IMR-90 (cell line): ENCODE measurements around the gene ADAMTSL1. TPM values are rescaled to one million over a fixed set of nuclear protein-coding genes. Genes with fewer than 3 reads are reported as not detected.

Experiments used
- ATAC-seq: fragments of 200-7000 bp; cut with Tn5 transposase; 2 replicates; pipeline ENCODE4 v1.9.1; 2020; ENCODE audit warnings: low read depth, mild to moderate bottlenecking, moderate library complexity
- BruUV-seq: library from RNA; stranded (reverse); fragments of 400-500 nt; replicated peaks from 2 replicates; lab custom pipeline; 2021; lab: Mats Ljungman, UMichigan
- CTCF ChIA-PET: fragments of 300-600 bp; formaldehyde crosslinking; extraction: SDS; loops from one replicate; lab custom pipeline; 2021; ENCODE audit warnings: antibody characterized with exemption; lab: Yijun Ruan, JAX
- POLR2A ChIA-PET: fragments of 300-600 bp; sonication (Branson Sonifier 250); formaldehyde crosslinking; loops from one replicate; lab custom pipeline; 2022; ENCODE audit warnings: antibody characterized with exemption; ENCODE audit not compliant: unreplicated experiment; lab: Charles Lee
- DNase-seq: peaks from one replicate; pipeline ENCODE4 v3.0.0; 2013
- H2AFZ ChIP-seq: replicated peaks from 2 replicates; pipeline ENCODE3; 2013; ENCODE audit warnings: low read length, mild to moderate bottlenecking; ENCODE audit not compliant: poor library complexity
- H2AK5ac ChIP-seq: 2 replicates; pipeline ENCODE4 v1.6.1; 2013; ENCODE audit warnings: low read depth, low read length, inconsistent platforms
- H2AK9ac ChIP-seq: replicated peaks from 2 replicates; pipeline ENCODE3; 2013; ENCODE audit warnings: mild to moderate bottlenecking, low read depth, low read length, moderate library complexity; ENCODE audit not compliant: poor library complexity
- H2BK120ac ChIP-seq: 2 replicates; pipeline ENCODE4 v1.6.1; 2013; ENCODE audit warnings: low read depth, low read length, inconsistent platforms
- H2BK15ac ChIP-seq: 3 replicates; pipeline ENCODE4 v1.6.1; 2013; ENCODE audit warnings: low read depth, low read length, inconsistent platforms
- H2BK20ac ChIP-seq: 2 replicates; pipeline ENCODE4 v1.6.1; 2013; ENCODE audit warnings: low read depth, mild to moderate bottlenecking, inconsistent platforms, low read length, moderate library complexity
- H2BK5ac ChIP-seq: 2 replicates; pipeline ENCODE4 v1.6.1; 2013; ENCODE audit warnings: mild to moderate bottlenecking, low read depth, low read length, inconsistent platforms; ENCODE audit not compliant: poor library complexity, severe bottlenecking
- H3K14ac ChIP-seq: replicated peaks from 2 replicates; pipeline ENCODE4 v1.6.1; 2013; ENCODE audit warnings: low read depth, low read length, inconsistent platforms
- H3K18ac ChIP-seq: 2 replicates; pipeline ENCODE4 v1.6.1; 2013; ENCODE audit warnings: low read depth, low read length, control low read depth
- H3K23ac ChIP-seq: 2 replicates; pipeline ENCODE4 v1.6.1; 2013; ENCODE audit warnings: low read depth, low read length, inconsistent platforms
- H3K27ac ChIP-seq: 2 replicates; pipeline ENCODE4 v1.5.1; 2013; ENCODE audit warnings: mild to moderate bottlenecking, control low read depth, low read length; ENCODE audit not compliant: insufficient read depth
- H3K27me3 ChIP-seq: 2 replicates; pipeline ENCODE4 v1.6.1; 2013; ENCODE audit warnings: low read length; ENCODE audit not compliant: control insufficient read depth, insufficient read depth
- H3K36me3 ChIP-seq: 2 replicates; pipeline ENCODE4 v1.6.1; 2013; ENCODE audit warnings: low read length, mixed read lengths; ENCODE audit not compliant: control insufficient read depth, insufficient read depth
- H3K4ac ChIP-seq: 2 replicates; pipeline ENCODE4 v1.6.1; 2013; ENCODE audit warnings: low read depth, low read length, inconsistent platforms
- H3K4me1 ChIP-seq: 2 replicates; pipeline ENCODE4 v1.6.1; 2013; ENCODE audit warnings: low read length, mixed read lengths; ENCODE audit not compliant: control insufficient read depth, insufficient read depth
- H3K4me2 ChIP-seq: 2 replicates; pipeline ENCODE4 v1.6.1; 2013; ENCODE audit warnings: low read depth, mild to moderate bottlenecking, control low read depth, low read length, moderate library complexity
- H3K4me3 ChIP-seq: 2 replicates; pipeline ENCODE4 v1.5.1; 2013; ENCODE audit warnings: low read depth, mild to moderate bottlenecking, control low read depth, low read length, moderate library complexity; ENCODE audit not compliant: insufficient read depth
- H3K56ac ChIP-seq: 2 replicates; pipeline ENCODE4 v1.6.1; 2013; ENCODE audit warnings: low read length, inconsistent platforms; ENCODE audit not compliant: insufficient read depth; ENCODE audit errors: extremely low read depth
- H3K79me1 ChIP-seq, 2 experiments: 2 replicates each; pipeline ENCODE4 v1.6.1; 2013; ENCODE audit warnings: low read length in 2 of 2, inconsistent platforms in 1 of 2, low read depth in 1 of 2
- H3K9ac ChIP-seq: 2 replicates; pipeline ENCODE4 v1.6.1; 2013; ENCODE audit warnings: low read depth, low read length, control low read depth
- H3K9me1 ChIP-seq: 2 replicates; pipeline ENCODE4 v1.6.1; 2013; ENCODE audit warnings: low read length, inconsistent platforms; ENCODE audit not compliant: insufficient read depth
- H3K9me3 ChIP-seq: 2 replicates; pipeline ENCODE4 v1.6.1; 2013; ENCODE audit warnings: low read length; ENCODE audit not compliant: control insufficient read depth, insufficient read depth
- H4K20me1 ChIP-seq: 2 replicates; pipeline ENCODE4 v1.6.1; 2013; ENCODE audit warnings: low read length, inconsistent platforms; ENCODE audit not compliant: insufficient read depth
- H4K5ac ChIP-seq: 2 replicates; pipeline ENCODE4 v1.6.1; 2013; ENCODE audit warnings: mild to moderate bottlenecking, low read depth, low read length, control low read depth
- H4K8ac ChIP-seq, 2 experiments: 2 replicates each; pipeline ENCODE4 v1.6.1; 2013; ENCODE audit warnings: low read depth in 2 of 2, low read length in 2 of 2, control low read depth in 1 of 2, inconsistent platforms in 1 of 2
- H4K91ac ChIP-seq: 2 replicates; pipeline ENCODE4 v1.6.1; 2013; ENCODE audit warnings: low read depth, low read length, inconsistent platforms; ENCODE audit not compliant: insufficient read depth
- FOS ChIP-seq: fragments of 150-350 bp; IDR thresholded peaks from 2 replicates; pipeline ENCODE4 v1.6.1; 2016; ENCODE audit warnings: low read depth, low read length
- MXI1 ChIP-seq: IDR thresholded peaks from 2 replicates; pipeline ENCODE4 v1.6.1; 2012; ENCODE audit warnings: low read depth, mild to moderate bottlenecking, low read length, moderate library complexity, borderline replicate concordance
- WGBS, 2 experiments: methylation state at CpG; one replicate each; pipeline versions ENCODE4 v1.1.5 to v1.1.7; 2013; ENCODE audit warnings: missing lambda C conversion rate in 2 of 2; ENCODE audit not compliant: insufficient read length in 1 of 2; ENCODE audit errors: extremely low coverage in 2 of 2; 5-methylcytosine and 5-hydroxymethylcytosine counted together
- dilution Hi-C: fragments of 300-500 bp; cut with HindIII; formaldehyde crosslinking; loops from one replicate; pipeline ENCODE4 v1.14.3; 2018; ENCODE audit warnings: low sequenced_read_pairs; ENCODE audit not compliant: unreplicated experiment
- in situ Hi-C: fragments of 300-500 bp; cut with MboI; formaldehyde crosslinking; loops from 3 replicates; pipeline ENCODE4 v1.14.3; 2019; ENCODE audit warnings: low sequenced_read_pairs, inconsistent platforms, mixed read lengths
- intact Hi-C: fragments of 100-400 bp; cut with micrococcal nuclease; formaldehyde crosslinking; loops from 2 replicates; pipeline ENCODE4 v1.10.0; 2022
- polyA plus RNA-seq, 3 experiments: library from polyadenylated mRNA; depleted of rRNA; stranded (reverse); fragments of >200 nt; gene quantifications; 2 replicates each; pipeline ENCODE4 v1.2.3, GENCODE V29; 2012; ENCODE audit warnings: low replicate concordance in 1 of 3
- total RNA-seq: library from RNA; depleted of rRNA; stranded (reverse); fragments of >200 nt; gene quantifications from 2 replicates; pipeline ENCODE4 v1.2.3, GENCODE V29; 2012

The ADAMTSL1 gene
- total and polyA plus RNA-seq, 2 of the 4 experiments (the other 2 are of a cell fraction): 38.2 to 62.2 TPM

- Histone ChIP-seq H2AFZ (no peak overlapping the region), H3K36me3 (no peaks in the 10 kb centered on the region), H2BK120ac (peak overlapping the region; percentile 78), H3K4me1 (peaks cover 19% of the 10 kb centered on the region), H3K23ac (no peak overlapping the region), H3K27ac (no peak overlapping the region), H2AK9ac (peak overlapping the region; percentile 22), H4K8ac (peak overlapping the region; percentile 43 to 58; a peak in 3 of 4 replicates), H4K91ac (peak overlapping the region; percentile 33; the same call in 1 of the 2 replicates), H3K27me3 (0 out of 2 replicates have a peak, but pooled peaks cover 2% of the 10 kb centered on the region), H3K4me3 (no peak overlapping the region), H4K20me1 (no peaks in the 10 kb centered on the region), H2BK20ac (peak overlapping the region; percentile 78), H3K18ac (peak overlapping the region; percentile 24), H3K4ac (peak overlapping the region; percentile 46), H2AK5ac (peak overlapping the region; percentile 70), H3K56ac (no peak overlapping the region), H2BK15ac (peak overlapping the region; percentile 25; the same call in 2 of the 3 replicates), H3K79me1 (no peaks in the 10 kb centered on the region), H3K9me1 (peaks cover 12% of the 10 kb centered on the region), H2BK5ac (peak overlapping the region; percentile 47), H3K14ac (peak overlapping the region; percentile 40), H4K5ac (0 out of 2 replicates have a peak overlapping the region, but pooled peaks have one; percentile 19), H3K4me2 (no peak overlapping the region; the same call in 1 of the 2 replicates), H3K9me3 (no peaks in the 10 kb centered on the region), H3K9ac (no peak overlapping the region)
- CTCF ChIA-PET: no interaction called here
- intact Hi-C loops: loop anchor here (5.0 kb wide), 1 partner anchor 467 kb away; no protein-coding TSS in a partner anchor
- ATAC-seq (no peak), DNase-seq (no peak)
- TF ChIP-seq MXI1: no peak
- TF ChIP-seq FOS: no peak
- POLR2A ChIA-PET: no interaction called here
- in situ Hi-C loops: no loop called here
- no TSS peak for BruUV-seq
- dilution Hi-C loops: no loop called here
- WGBS, 2 experiments: 68% methylated on average over 6 of the region's 17 CpGs; no CpG with 5 or more reads in 1 of the 2 experiments
These were observed 435.4 kb downstream of the ADAMTSL1 start for GRCh38 chr9:18909140-18910018.
